ENCODE measurements around the gene PHOX2B. TPM values are rescaled to one million over a fixed set of nuclear protein-coding genes. Genes with fewer than 3 reads are reported as not detected.

Gene PHOX2B
- total RNA-seq, 1 experiment from 2014 or later = not detected

- ATAC-seq (no peak), DNase-seq (ENCODE audit: low read depth, low spot score) (no peak)
- CTCF ChIA-PET = no interaction called here
- Histone ChIP-seq H3K27me3 (ENCODE audit: insufficient read depth, low read length) (peaks cover 61% of the 10 kb centered on the region), H4K20me1 (ENCODE audit: insufficient read depth) (no peaks in the 10 kb centered on the region), H3K36me3 (ENCODE audit: control insufficient read depth in 1 of 2, insufficient read depth in 2 of 2, low read length in 2 of 2) (no peaks in the 10 kb centered on the region), H2AFZ (ENCODE audit: low read depth, low read length, poor library complexity, severe bottlenecking) (no peak overlapping the region), H3K4me2 (ENCODE audit: low read length) (no peak overlapping the region), H3K79me2 (ENCODE audit: insufficient read depth, low read length) (no peaks in the 10 kb centered on the region), H3K9me2 (ENCODE audit: insufficient read depth) (no peaks in the 10 kb centered on the region), H3K9me3 (ENCODE audit: control insufficient read depth in 1 of 2, insufficient read depth in 1 of 2, low read depth in 1 of 2, low read length in 2 of 2) (no peaks in the 10 kb centered on the region), H3K4me3 (replicated peaks in 1 of 2; ENCODE audit: low read depth in 1 of 2, low read length in 2 of 2) (no peak overlapping the region), H3K9ac (ENCODE audit: low read length) (no peak overlapping the region), H3K4me1 (ENCODE audit: control insufficient read depth in 1 of 2, insufficient read depth in 2 of 2, low read length in 2 of 2) (no peaks in the 10 kb centered on the region), H3K27ac (ENCODE audit: low read depth, low read length) (no peak overlapping the region)
- no TSS peak for BruUV-seq (replicated peaks)
- POLR2A ChIA-PET = no interaction called here
- RAD21 ChIA-PET (ENCODE audit: low non-redundant PET in 1 of 2, low total read pairs in 2 of 2, uncharacterized antibody in 2 of 2, unreplicated experiment in 2 of 2) = no interaction called here
- no peak for TF ChIP-seq POLR2A (IDR thresholded peaks at IDR 0.05; ENCODE audit: borderline replicate concordance, extremely low read depth, insufficient read depth, insufficient read length)
- no peak for TF ChIP-seq ATF3 (IDR thresholded peaks at IDR 0.05)
- TF ChIP-seq CTCF (IDR thresholded peaks at IDR 0.05 in 2 of 3, conservative IDR thresholded peaks at IDR 0.05 in 1 of 3; ENCODE audit: borderline replicate concordance in 1 of 3, insufficient read depth in 1 of 3, low read depth in 2 of 3, low read length in 2 of 3) = no peak
- TF ChIP-seq FOSL1 (IDR thresholded peaks at IDR 0.05; ENCODE audit: low read depth) = no peak
- TF ChIP-seq RAD21 (IDR thresholded peaks at IDR 0.05; ENCODE audit: low read depth) = no peak
- no peak for TF ChIP-seq EZH2phosphoT487 (IDR thresholded peaks at IDR 0.05; ENCODE audit: borderline replicate concordance)
- no peak for TF ChIP-seq REST (IDR thresholded peaks at IDR 0.05; ENCODE audit: low read depth)
- no peak for TF ChIP-seq POLR2AphosphoS5 (IDR thresholded peaks at IDR 0.05; ENCODE audit: low read depth, low read length)
- no peak for TF ChIP-seq SRF (IDR thresholded peaks at IDR 0.05; ENCODE audit: low read depth)
- TF ChIP-seq JUND (IDR thresholded peaks at IDR 0.05) = no peak
- no peak for TF ChIP-seq EGR1 (IDR thresholded peaks at IDR 0.05; ENCODE audit: low read depth)
- no peak for TF ChIP-seq ZNF274 (IDR thresholded peaks at IDR 0.05; ENCODE audit: low read depth, low read length)
- TF ChIP-seq MAX (IDR thresholded peaks at IDR 0.05) = no peak
- TF ChIP-seq EZH2 (IDR thresholded peaks at IDR 0.05) = no peak
- no peak for TF ChIP-seq TCF7L2 (IDR thresholded peaks at IDR 0.05; ENCODE audit: borderline replicate concordance, extremely low read depth, insufficient read depth, insufficient read length)
- no peak for TF ChIP-seq CBX3 (IDR thresholded peaks at IDR 0.05; ENCODE audit: low read depth)
- intact Hi-C loops (cut with micrococcal nuclease) = no loop called here
These were observed 15.2 kb upstream of the PHOX2B start for GRCh38 chr4:41763729-41764128.

Measured in HCT116 (cell line).